ENCODE data around the gene MARCHF2.
"Not testable (repeated sequence)": the region's sequence is repeated elsewhere in the genome, so short reads cannot be mapped to it uniquely, and the experiment has no call there.

MARCHF2 gene, protein sequence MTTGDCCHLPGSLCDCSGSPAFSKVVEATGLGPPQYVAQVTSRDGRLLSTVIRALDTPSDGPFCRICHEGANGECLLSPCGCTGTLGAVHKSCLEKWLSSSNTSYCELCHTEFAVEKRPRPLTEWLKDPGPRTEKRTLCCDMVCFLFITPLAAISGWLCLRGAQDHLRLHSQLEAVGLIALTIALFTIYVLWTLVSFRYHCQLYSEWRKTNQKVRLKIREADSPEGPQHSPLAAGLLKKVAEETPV

DNA sequence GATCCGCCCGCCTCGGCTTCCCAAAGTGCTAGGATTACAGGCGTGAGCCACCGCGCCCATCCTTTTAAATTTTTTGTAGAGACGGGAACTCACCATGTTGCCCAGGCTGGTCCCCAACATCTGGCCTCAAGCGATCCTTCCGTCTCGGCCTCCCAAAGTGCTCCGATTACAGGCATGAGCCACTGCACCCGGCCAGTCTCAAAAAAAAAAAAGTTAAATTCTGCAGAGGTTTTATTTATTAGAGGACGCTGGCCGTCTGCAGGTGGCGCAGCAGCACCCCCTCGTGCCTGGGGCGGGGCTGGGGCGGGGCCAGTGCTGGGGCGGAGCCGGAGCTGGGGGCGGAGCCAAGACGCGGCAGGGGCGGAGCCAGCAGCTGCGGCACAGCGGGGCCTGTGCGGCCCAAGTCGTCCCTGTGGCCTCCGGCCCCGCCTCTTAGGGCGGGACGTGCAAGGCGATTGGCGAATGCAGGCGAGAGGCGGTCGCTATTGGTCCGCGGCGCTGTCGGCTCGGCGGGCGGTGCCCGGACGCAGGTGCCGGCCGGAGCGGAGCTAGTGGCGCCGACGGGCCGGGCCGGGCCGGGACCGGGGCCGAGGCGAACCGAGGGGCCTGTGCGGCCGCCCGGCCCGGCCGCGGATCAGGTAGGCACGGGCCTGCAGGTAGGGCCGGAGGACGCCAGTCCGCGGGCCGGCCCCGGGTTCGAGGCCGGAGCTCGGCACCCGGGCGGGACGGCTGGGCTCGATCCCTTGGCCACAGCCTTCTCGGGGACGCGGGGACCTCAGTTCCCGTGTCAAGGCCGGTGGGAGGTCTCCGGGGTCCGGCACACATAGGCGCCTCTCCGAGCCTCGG is at the start of gene MARCHF2:
MARCHF2 (plus strand) TSS at position 523 of the 846 bp plus-strand sequence. CDS start 8,536 bp downstream, outside the sequence.
- peak; percentile 91 for DNase-seq

DNA sequence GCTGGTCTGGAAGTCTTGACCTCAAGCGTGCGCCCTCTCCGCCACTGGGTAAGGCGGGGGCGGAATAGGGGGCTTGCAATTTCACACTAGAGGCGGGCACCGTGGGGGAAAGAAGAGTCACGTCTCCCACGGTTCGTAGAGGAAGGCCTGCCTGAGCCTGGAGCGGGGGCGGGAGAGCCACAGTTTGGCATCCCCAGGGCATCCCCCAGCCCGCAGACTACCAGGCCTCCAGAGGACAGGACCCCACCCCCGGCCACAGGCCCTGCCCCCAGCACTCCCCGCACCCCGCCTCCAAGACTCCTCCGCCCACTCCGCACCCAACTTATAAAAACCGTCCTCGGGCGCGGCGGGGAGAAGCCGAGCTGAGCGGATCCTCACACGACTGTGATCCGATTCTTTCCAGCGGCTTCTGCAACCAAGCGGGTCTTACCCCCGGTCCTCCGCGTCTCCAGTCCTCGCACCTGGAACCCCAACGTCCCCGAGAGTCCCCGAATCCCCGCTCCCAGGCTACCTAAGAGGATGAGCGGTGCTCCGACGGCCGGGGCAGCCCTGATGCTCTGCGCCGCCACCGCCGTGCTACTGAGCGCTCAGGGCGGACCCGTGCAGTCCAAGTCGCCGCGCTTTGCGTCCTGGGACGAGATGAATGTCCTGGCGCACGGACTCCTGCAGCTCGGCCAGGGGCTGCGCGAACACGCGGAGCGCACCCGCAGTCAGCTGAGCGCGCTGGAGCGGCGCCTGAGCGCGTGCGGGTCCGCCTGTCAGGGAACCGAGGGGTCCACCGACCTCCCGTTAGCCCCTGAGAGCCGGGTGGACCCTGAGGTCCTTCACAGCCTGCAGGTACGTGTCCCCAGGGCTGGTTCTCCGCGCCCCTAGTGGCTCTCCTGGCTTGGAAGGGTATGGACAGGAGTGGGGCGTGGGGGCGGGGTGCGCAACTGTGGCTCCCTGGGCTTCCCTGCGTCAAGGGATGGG is 49.0 kb upstream of the MARCHF2 start, which contains the start of gene ANGPTL4:
ANGPTL4 (plus strand) TSS at position 353 of the 969 bp plus-strand sequence; CDS start at position 520, 167 bp downstream.
- DNase-seq, result no peak

DNA sequence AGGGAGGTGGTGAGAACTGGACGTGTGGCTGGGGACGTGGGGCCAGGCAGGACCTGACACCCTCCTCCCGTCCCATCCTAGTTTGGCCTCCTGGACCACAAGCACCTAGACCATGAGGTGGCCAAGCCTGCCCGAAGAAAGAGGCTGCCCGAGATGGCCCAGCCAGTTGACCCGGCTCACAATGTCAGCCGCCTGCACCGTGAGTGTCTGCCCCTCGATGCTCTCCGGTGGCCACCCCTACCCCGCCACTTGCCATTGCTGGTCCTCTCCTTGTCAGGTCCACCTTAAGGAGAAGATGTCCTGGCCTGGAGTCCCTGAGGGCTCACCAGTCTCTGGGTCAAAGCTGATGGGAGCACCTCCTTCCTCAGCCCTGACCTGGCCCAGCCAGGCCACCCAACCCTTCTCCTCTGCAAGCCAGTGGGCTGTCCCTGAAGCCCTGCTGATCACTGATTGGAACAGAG is 47.0 kb upstream of the MARCHF2 start:
- DNase-seq, result no peak

DNA sequence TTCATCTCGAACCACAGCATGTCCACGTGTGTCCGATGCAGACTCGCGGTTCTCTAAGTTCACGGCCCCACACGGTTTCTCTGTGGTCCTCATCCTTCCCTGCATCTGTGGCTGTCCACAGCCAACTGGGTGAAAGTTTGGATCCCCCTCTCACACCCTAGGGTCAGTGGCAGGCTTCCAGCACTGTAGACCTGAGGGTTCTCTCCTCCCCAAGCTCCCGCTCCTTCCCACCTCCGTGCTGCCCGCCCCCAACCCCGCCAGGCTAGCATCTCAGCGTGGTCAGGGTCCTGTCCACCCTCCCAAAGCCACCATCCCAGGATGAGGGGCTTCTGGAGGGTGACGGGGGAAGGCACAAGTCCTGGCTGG is 46.2 kb upstream of the MARCHF2 start:
- no peak for DNase-seq

DNA sequence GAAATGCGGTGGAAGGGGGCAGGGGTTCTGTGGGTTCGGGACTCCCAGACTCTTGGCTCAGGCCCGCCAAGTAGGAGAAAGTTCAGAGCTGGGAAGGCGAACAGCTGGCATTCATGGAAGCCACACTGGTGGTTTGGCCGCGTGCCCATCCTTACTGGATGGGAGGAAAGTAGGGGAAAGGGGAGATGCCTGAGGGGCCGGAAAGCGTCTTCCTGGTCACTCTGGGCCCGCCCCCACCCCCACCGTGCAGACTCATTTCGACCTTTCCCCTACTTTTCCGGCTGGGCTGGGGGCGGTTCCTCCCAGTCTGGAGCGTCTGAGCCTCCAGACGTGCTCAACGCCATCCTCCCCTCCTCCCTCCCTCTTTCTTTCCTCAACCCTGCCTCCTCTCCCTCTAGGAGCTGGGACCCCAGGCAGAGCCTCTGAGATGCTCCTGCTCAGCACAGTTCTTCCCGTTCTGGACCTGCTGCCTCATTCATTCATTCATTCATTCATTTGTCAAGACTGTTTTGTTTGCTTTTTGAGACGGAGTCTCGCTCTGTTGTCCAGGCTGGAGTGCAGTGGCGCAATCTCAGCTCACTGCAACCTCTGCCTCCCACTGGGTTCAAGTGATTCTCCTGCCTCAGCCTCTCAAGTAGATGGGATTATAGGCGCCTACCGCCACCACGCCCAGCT is 45.6 kb upstream of the MARCHF2 start:
- DNase-seq, result peak; percentile 5

DNA sequence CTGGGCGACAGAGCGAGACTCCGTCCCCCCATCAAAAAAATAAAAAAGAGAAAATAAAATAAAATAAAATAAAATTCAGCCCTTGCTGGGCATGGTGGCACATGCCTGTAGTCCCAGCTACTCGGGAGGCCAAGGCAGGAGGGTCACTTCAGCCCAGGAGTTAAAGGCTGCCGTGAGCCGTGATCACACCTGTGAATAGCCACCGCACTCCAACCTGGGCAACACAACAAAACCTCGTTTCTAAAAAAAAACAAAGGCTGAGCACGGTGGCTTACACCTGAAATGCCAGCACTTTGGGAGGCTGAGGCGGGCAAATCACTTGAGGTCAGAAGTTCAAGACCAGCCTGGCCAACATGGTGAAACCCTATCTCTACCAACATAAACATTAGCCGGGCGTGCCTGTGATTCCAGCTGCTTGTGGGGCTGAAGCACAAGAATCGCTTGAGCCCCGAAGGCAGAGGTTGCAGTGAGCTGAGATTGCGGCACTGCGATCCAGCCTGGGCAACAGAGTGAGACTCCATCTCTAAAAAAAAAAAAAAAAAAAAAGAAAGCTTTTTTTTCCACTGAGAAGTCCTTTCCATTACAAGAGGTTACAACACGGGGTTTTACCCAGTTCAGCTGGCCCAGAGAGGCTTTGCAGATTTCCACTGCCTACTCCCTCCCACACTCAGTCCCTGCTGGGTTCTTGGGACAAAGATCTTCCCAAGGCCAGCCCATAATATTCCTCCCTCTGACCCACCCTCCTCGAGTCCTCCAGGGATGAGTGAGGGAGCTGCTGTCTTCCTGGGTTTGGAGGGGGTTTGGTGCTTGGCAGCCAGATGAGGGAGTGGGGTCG is 42.7 kb upstream of the MARCHF2 start:
- DNase-seq, result no peak

DNA sequence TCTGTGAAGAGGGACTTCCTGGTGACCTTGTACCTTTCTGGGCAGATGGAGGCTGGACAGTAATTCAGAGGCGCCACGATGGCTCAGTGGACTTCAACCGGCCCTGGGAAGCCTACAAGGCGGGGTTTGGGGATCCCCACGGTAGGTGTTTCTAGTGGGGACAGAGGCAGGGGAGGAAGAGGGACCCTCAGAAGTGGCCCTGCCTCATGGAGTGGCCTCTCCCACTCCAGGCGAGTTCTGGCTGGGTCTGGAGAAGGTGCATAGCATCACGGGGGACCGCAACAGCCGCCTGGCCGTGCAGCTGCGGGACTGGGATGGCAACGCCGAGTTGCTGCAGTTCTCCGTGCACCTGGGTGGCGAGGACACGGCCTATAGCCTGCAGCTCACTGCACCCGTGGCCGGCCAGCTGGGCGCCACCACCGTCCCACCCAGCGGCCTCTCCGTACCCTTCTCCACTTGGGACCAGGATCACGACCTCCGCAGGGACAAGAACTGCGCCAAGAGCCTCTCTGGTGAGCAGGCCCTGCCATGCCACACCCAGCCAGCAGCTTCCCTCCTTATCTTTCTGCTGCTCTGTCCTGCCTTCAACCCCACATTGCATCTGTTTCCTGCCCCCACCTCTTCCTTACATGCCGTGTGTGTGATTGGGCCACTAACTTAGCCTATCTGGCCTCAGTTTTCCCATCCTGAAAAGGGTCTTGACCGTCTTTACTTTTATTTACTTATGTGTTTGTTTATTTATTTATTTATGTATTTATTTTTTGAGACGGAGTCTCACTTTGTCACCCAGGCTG is 41.9 kb upstream of the MARCHF2 start:
- DNase-seq, result no peak

DNA sequence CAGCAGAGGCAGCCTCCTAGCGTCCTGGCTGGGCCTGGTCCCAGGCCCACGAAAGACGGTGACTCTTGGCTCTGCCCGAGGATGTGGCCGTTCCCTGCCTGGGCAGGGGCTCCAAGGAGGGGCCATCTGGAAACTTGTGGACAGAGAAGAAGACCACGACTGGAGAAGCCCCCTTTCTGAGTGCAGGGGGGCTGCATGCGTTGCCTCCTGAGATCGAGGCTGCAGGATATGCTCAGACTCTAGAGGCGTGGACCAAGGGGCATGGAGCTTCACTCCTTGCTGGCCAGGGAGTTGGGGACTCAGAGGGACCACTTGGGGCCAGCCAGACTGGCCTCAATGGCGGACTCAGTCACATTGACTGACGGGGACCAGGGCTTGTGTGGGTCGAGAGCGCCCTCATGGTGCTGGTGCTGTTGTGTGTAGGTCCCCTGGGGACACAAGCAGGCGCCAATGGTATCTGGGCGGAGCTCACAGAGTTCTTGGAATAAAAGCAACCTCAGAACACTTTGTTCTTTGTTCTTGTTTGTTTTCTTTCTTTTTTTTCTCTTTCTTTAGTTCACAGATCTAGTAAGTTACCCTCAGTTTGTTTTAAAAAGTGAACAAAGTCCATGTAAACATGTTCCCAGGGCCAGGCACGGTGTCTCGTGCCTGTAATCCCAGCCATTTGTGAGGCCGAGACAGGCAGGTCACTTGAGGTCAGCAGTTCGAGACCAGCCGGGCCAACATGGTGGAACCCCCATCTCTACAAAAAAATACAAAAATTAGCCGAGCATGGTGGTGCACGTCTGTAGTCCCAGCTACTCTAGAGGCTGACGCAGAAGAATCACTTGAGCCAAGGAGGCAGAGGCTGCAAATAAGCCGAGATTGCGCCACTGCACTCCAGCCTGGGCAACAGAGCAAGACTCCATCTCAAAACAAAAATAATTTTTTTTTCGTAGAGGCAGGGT is 39.0 kb upstream of the MARCHF2 start:
- no peak for DNase-seq

DNA sequence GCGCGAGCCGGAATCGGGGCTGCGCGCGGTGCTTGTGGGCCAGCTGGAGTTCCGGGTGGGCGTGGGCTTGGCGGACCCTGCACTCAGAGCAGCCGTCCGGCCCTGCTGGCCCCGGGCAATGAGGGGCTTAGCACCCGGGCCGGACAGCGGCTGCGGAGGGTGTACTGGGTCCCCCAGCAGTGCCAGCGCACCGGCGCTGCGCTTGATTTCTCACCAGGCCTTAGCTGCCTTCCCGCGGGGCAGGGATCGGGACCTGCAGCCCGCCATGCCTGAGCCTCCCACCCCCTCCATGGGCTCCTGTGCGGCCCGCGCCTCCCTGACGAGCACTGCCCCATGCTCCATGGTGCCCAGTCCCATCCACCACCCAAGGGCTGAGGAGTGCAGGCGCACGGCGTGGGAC is 37.3 kb upstream of the MARCHF2 start:
- not testable (repeated sequence) for DNase-seq

DNA sequence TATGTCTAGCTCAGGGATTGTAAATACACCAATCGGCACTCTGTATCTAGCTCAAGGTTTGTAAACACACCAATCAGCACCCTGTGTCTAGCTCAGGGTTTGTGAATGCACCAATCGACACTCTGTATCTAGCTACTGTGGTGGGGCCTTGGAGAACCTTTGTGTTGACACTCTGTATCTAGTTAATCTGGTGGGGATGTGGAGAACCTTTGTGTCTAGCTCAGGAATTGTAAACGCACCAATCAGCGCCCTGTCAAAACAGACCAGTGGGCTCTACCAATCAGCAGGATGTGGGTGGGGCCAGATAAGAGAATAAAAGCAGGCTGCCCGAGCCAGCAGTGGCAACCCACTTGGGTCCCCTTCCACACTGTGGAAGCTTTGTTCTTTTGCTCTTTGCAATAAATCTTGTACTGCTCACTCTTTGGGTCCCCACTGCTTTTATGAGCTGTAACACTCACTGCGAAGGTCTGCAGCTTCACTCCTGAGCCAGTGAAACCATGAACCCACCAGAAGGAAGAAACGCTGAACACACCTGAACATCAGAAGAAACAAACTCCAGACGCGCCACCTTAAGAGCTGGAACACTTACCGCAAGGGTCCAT is 36.6 kb upstream of the MARCHF2 start:
- DNase-seq, result not testable (repeated sequence)

DNA sequence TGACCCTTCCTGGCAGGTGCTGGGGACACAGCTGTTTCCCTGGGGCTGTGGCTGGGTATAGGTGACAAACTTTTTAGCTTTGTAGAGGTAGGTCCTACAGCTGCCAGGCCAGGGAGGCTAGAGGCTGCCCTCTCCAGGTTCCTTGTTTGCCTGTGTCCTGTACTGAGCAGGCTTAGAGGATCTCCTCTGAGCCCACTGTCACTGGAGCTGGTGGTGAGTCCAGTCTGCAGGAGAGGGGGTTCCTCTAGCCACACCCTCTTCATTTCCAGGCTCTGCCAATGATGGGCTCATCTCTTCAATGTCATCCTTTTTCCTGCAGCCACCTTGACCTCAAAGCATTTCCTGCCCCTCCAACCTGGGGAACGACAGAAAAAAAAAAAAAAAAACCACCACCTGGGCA is 35.5 kb upstream of the MARCHF2 start:
- DNase-seq, result no peak

DNA sequence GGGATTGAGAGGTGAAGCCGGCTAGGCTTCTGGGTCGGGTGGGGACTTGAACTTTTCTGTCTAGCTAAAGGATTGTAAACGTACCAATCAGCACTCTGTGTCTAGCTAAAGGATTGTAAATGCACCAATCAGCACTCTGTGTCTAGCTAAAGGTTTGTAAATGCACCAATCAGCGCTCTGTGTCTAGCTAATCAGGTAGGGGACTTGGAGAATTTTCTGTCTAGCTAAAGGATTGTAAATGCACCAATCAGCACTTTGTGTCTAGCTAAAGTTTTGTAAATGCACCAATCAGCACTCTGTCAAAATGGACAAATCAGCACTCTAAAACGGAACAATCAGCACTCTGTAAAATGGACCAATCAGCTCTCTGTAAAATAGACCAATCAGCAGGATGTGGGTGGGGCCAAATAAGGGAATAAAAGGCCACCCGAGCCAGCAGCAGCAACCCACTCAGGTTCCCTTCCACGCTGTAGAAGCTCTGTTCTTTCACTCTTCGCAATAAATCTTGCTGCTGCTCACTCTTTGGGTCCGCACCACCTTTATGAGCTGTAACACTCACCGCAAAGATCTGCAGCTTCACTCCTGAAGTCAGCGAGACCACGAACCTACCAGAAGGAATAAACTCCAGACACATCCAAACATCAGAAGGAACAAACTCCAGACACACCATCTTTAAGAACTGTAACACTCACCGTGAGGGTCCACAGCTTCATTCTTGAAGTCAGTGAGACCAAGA is 33.8 kb upstream of the MARCHF2 start:
- not testable (repeated sequence) for DNase-seq

DNA sequence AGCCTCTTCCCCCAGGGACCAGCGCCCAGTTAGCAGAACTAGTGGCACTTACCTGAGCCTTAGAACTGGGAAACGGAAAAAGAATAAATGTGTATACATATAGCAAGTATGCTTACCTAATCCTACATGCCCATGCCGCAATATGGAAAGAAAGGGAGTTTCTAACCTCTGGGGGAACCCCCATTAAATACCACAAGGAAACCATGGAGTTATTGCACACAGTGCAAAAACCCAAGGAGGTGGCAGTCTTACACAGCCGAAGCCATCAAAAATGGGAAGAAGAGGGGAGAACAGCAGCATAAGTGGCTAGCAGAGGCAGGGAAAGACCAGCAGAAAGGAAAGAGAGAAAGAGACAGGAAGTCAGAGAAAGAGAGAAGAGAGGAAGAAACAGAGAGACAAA is 28.5 kb upstream of the MARCHF2 start:
- not testable (repeated sequence) for DNase-seq

DNA sequence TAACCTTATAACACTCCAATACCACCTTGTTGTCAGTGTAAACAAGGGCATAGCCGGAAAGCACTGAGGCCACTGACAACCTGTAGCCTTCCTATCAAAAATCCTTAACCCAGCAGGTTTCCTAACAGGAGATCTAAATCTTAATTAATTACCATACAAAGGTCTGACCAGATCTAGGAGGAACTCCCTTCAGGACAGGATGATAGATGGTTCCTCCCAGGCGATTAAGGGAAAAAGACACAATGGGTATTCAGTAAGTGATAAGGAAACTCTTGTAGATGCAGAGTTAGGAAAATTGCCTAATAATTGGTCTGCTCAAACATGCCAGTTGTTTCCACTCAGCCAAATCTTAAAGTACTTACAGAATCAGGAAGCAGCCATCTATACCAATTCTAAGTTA is 28.0 kb upstream of the MARCHF2 start:
- DNase-seq, result not testable (repeated sequence)

DNA sequence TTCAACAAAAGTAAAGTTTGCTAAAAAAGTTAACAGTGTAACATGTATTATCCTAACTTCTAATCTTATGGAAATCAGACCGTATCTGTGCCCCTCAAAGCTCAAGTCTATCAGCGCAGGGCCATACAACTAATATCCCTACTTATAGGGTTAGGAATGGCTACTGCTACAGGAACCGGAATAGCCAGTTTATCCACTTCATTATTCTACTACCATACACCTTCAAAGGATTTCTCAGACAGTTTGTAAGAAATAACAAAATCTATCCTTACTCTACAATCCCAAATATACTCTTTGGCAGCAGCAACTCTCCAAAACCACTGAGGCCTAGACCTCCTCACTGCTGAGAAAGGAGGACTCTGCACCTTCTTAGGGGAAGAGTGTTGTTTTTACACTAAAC is 27.5 kb upstream of the MARCHF2 start:
- DNase-seq, result not testable (repeated sequence)

DNA sequence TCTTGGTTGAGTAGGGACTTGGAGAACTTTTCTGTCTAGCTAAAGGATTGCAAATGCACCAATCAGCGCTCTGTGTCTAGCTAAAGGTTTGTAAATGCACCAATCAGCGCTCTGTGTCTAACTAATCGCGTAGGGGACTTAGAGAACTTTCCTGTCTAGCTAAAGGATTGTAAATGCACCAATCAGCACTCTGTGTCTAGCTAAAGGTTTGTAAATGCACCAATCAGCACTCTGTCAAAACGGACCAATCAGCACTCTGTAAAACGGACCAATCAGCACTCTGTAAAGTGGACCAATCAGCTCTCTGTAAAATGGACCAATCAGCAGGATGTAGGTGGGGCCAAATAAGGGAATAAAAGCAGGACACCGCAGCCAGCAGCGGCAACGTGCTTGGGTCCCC is 26.7 kb upstream of the MARCHF2 start:
- not testable (repeated sequence) for DNase-seq

DNA sequence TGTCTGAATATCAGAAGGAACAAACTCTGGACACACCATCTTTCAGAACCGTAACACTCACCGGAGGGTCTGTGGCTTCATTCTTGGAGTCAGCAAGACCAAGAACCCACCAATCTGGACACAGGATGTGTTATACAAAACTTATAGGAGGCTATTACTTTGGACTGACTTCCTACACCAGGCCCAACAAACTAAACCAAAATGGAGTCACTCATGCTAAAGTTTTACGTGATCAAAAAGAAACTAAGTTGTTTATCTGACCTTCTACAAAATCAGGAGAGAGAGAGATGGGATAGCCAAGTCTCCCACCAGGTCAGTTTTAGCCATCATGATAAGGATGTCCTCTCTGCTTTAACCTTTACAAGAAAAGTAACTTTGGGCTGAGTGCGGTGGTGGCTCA is 26.1 kb upstream of the MARCHF2 start:
- DNase-seq, result no peak

Measured in NCI-H1092 (cell line).